GM18861 (cell line): ENCODE measurements around the gene SART3.
"Not testable (repeated sequence)": the region's sequence is repeated elsewhere in the genome, so short reads cannot be mapped to it uniquely, and the experiment has no call there.

ENCODE experiments used
- ATAC-seq: cut with Tn5 transposase; IDR thresholded peaks from one replicate; pipeline ENCODE4 v1.9.1; 2021; ENCODE audit not compliant: unreplicated experiment

The SART3 gene

GRCh38 chr12:108598553-108599250, 37.7 kb upstream of the SART3 start:
- ATAC-seq, result no peak

- no peak for ATAC-seq
Measured at GRCh38 chr12:108597559-108598471, 36.8 kb upstream of the SART3 start, which contains the start of gene TMEM119. Gene TMEM119, minus strand, starts transcription at chr12:108598084. Its CDS starts 5,701 bp downstream, at chr12:108592383.

- ATAC-seq, result no peak
Measured at GRCh38 chr12:108596854-108597558, 36.0 kb upstream of the SART3 start.

- ATAC-seq, result no peak
Measured at GRCh38 chr12:108595711-108596647, 35.0 kb upstream of the SART3 start.

- ATAC-seq, result no peak
Measured at GRCh38 chr12:108594960-108595710, 34.2 kb upstream of the SART3 start.

- no peak for ATAC-seq
Measured at GRCh38 chr12:108594323-108594903, 33.4 kb upstream of the SART3 start.

- no peak for ATAC-seq
Measured at GRCh38 chr12:108592033-108592909, 31.3 kb upstream of the SART3 start.

- no peak for ATAC-seq
Measured at GRCh38 chr12:108591267-108591980, 30.5 kb upstream of the SART3 start.

- ATAC-seq, result not testable (repeated sequence)
Measured at GRCh38 chr12:108590463-108590862, 29.5 kb upstream of the SART3 start.

- ATAC-seq, result no peak
Measured at GRCh38 chr12:108589840-108590229, 28.9 kb upstream of the SART3 start.

- ATAC-seq, result no peak
Measured at GRCh38 chr12:108589028-108589839, 28.3 kb upstream of the SART3 start.

GRCh38 chr12:108587826-108588225, 26.9 kb upstream of the SART3 start:
- no peak for ATAC-seq

- ATAC-seq, result no peak
Measured at GRCh38 chr12:108586306-108586705, 25.3 kb upstream of the SART3 start.

- ATAC-seq, result no peak
Measured at GRCh38 chr12:108585864-108586263, 24.9 kb upstream of the SART3 start.

- ATAC-seq, result no peak
Measured at GRCh38 chr12:108584456-108585065, 23.6 kb upstream of the SART3 start.

- ATAC-seq, result no peak
Measured at GRCh38 chr12:108583991-108584390, 23.0 kb upstream of the SART3 start.
